Stimulated activated CD4-positive, alpha-beta T cell treated with anti-CD3 and anti-CD28 coated beads, Interleukin-1b, Interleukin-23, amount 100 ng/mL, for 1 hour (primary cell): Measurements from ENCODE around the gene TRMT10A.

Source experiments
- DNase-seq, 2 donors: peaks; one replicate each; pipeline ENCODE4 v3.0.0-alpha.2; 2020; ENCODE audit warnings: low read depth in 2 of 2

The TRMT10A gene

GRCh38 chr4:99563310-99564186 lies at the start of gene TRMT10A:
Gene TRMT10A, minus strand, starts transcription at chr4:99564039. Its CDS starts 4,701 bp downstream, at chr4:99559338.
- DNase-seq: peak; percentile 81 to 90

- no peak for DNase-seq
These were observed 48.9 kb upstream of the TRMT10A start for GRCh38 chr4:99612704-99613103.

DNA sequence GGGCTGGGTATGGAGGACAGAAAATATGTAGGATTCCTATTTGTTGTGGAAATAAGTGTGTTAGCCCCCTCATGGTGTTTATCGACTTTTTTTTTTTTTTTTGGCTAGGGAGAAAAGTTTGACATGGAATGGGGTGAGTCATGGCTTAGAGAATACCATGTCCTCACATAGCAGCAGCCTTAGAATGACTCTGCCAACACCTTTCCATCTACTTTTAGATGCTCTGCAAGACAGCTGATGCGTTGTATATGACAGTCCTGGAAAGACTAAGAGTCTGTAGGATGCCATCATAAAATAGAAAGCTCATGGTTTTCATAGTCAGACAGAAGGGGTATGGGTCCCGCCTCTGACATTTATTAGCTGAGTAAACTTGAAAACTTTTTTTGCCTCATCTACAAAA lies 48.4 kb upstream of the TRMT10A start:
- no peak for DNase-seq

DNA sequence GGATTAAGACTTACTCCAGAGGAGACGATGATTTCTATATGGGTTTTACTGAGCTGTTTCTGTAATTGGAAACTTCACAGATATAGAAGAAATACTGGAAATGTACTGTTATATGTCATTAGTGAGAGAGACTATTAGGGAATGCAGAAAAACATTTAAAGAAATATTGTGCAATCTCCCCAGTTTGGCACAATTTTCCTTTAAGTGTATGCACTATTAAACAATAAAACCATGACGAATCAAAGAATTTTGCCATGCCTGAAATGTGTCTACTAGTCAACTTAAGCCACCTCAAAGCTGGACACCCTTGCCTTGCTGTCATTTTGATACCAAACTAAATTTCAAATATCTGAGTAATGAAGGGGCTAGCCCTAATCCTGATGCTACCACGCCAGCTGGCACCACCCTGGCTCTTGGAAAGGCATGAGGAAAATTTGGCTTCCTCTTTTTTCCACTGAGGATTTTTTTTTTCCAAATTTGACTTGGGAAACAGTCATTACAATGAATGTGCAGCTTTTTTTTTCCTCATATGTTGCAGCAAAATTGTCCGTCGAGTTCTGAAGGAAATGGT lies 46.9 kb upstream of the TRMT10A start:
- DNase-seq: no peak

GRCh38 chr4:99608417-99608816 lies 44.6 kb upstream of the TRMT10A start:
- no peak for DNase-seq

DNA sequence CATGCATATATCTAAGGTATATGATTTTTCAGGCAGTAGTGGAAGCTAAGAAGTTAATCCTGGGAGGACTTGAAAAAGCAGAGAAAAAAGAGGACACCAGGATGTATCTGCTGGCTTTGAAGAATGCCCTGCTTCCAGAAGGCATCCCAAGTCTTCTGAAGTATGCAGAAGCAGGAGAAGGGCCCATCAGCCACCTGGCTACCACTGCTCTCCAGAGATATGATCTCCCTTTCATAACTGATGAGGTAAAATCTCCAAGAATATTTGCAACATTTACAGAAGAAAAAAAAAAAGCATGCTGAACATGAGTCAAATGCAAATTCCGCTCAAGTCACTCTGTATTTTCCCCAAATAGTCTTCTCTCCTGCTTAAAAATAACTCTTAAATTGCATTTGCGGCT lies 42.9 kb upstream of the TRMT10A start:
- DNase-seq: no peak

GRCh38 chr4:99594818-99595217 lies 31.0 kb upstream of the TRMT10A start:
- no peak for DNase-seq

DNA sequence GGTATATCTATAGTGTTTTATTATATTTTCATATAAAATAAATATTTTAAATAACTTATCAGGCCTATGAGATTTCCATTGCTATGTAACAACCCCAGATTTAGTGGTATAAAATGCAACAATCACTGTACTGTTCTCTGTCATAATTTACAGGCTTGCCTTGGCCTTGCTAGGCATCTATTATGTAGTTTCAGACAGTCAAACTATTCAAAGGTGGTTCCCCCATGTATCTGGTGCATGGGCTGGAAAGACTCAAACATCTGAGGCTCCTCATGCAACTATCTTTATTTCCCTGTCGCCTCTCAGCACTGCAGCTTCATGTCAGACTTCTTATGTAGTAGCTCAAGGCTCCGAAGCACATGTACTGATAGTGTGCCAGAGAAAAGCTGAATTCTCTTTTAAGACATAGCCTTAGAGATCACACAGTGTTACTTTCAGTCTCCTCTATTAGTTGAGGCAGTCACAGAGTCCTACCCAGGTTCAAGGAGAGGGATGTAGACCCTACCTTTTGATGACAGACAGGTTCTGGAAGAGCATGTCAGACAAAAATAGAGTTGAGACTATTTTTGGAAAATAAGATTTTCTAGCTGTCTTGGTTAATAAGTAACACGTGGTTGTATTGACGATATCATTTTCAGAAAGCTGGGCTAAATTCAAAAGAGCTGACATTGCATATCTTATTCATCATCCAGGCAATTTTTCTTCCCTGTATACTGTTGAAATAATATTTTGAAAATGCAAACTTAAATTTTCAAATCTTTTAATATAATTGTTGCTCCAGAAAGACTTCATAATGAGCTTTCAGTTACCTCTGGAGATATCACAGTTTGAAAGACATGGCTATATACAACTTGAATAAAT lies 30.2 kb upstream of the TRMT10A start:
- no peak for DNase-seq

- no peak for DNase-seq
These were observed 27.9 kb upstream of the TRMT10A start for GRCh38 chr4:99591757-99592156.

- DNase-seq: no peak
These were observed 24.0 kb upstream of the TRMT10A start for GRCh38 chr4:99587803-99588202.

DNA sequence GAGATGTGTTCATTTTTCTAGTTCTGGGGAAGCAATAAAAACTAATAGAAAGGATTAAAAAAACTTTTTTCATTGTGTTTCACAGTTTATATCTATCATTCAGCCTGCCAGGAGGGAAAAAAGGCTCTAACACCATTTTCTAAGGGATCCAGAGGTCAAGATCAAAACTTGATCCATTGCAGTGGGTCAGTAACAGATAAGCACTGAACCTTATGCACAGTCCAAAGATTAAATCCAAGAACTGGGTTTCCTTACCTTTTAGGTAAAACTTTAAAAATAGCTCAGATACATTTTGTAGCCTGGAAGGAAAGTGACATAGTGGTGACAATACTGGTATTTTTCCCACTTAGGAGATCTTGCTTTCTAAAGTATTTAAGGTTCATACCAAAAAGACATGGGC lies 23.5 kb upstream of the TRMT10A start:
- no peak for DNase-seq

- no peak for DNase-seq
These were observed 23.0 kb upstream of the TRMT10A start for GRCh38 chr4:99586797-99587196.

DNA sequence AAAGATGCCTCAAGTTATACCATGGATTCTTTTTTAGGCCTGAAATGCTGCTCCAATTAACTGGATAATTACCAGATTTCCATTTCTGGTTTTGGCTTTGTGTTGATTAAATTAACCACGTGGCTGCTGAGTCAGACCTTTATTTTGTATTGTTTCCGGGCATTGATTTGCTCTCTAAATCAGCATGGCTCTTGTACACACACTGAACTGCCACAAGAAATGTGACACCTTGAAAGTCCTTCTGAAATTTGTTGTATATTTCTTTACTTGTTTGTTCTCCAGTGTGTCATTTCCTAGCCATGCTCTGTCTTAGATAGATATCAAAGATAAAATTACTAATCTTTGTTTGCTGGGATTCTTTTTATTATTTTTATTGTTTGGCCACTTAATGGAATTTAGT lies 22.5 kb upstream of the TRMT10A start:
- DNase-seq: no peak

DNA sequence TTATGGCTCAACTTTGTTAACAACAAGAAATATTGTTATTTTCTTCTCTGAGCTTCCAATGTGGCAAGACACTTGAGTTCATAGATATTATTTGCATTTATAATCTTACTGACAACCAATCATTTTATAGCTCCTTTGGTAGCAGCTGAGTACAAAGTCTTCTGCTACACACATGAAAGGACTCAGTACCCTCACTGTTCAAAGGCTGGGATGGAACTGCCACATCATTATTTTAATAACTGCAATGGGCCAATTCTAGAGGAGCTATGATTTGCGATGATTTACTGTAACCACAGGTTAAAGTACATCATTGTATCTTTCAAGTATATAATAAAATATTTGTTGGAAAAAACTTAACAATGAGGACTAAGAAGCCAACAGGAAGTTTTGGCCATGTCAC lies 21.7 kb upstream of the TRMT10A start:
- DNase-seq: no peak

DNA sequence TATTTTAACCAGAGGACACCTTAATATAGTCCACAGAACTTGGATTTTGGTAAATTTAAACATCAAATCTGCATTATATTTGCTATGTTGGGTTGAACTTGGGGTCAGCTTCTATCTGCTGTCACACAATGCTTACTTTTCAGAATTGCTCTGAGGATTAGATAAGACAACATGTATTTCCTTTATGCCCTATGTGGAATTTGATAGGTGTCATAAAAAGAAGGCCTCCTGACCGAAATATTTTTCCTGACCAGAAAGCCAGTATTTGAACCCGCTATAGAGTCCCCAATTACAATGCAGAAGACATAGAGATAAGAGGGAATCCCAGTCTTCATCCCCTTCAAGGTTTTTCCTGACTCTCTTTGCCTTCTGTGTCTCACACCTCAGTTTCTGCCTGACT lies 14.9 kb upstream of the TRMT10A start:
- no peak for DNase-seq

DNA sequence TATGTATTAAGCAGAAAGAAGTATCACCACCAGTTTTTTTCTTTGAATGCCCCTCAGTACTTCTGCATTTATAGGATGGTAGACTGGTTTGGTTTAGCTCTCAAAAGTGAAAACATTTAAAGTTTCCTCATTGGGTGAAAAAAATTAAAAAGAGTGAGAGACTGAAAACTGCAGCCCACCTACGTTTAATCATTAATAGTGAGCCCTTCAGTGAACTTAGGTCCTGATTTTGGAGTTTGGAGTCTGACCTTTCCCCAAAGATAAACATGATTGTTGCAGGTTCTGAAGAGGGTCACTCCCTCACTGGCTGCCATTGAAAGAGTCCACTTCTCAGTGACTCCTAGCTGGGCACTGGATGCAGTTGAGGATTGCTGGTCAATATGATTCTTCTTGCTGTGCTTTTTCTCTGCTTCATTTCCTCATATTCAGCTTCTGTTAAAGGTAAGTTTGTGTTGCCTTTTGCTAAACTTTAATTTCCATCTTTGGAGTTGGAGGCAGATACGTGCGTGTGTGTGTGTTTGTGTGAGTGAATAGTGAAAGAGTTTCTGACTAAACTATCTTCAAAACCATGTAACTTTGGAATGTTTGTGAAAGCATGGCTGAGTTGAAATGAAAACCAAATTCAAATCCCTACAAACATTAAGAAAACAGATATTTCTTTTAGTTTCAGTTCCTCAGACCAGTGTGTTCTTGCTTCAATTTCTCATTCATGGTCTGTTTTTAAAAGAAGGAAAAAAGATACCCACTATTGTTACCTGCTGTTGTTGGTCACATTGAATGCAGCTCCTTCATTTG lies 10.9 kb upstream of the TRMT10A start, which contains the start of gene MTTP:
Gene MTTP, plus strand, starts transcription at position 295 of the 795 bp plus-strand sequence. Its CDS starts 86 bp downstream, at position 381.
- DNase-seq: no peak

- DNase-seq: no peak
These were observed 10.0 kb upstream of the TRMT10A start for GRCh38 chr4:99573735-99574368.

DNA sequence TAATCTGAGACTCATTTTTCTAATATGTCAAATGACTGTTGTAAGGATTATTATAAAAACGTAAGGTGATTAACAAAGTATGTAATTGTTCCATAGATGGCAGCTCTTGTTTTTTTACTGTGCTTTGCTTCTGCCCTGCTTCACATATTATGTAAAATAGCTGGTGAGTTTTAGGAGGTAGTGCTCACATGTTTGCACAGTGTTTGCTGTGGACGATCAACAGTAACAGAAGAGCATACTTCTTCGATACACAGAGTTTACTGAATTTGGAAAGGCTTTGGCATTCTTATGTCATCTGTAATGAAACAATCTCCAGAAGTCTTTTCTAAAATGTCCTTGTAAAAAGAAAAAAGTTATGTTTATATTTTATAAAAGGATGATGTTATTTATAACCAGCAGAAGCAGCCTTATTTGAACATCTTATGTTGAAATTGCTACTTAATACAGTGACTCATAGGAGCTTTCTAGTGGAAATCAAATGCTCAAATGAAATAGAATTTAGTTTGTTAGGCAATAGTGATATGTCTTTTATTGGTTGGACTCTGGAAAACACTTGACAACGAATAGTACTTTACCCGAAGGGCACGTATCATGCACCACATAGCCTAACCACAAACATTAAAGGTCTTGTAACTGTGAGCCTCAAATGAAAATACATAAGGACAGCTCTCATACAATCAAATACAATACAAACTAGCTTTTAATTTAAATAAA lies 8.8 kb upstream of the TRMT10A start:
- no peak for DNase-seq

DNA sequence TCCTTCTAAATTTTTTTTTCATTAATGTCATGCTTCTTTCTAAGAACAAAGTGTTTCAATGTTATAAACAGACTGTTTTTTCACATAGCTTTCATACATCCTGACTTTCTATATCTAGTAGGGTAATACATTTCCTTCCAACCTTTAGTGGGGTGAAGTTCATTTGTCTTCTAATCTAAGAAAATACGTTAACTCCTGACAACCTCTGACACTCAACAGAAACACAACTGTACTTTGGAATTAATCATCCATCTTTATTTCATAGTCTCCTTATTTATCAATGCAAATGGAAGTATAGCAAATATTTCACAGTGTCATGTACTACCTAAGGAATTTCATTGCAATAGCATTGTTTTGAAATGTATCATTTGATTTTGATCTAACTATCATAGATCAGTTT lies 8.0 kb upstream of the TRMT10A start:
- DNase-seq: no peak

DNA sequence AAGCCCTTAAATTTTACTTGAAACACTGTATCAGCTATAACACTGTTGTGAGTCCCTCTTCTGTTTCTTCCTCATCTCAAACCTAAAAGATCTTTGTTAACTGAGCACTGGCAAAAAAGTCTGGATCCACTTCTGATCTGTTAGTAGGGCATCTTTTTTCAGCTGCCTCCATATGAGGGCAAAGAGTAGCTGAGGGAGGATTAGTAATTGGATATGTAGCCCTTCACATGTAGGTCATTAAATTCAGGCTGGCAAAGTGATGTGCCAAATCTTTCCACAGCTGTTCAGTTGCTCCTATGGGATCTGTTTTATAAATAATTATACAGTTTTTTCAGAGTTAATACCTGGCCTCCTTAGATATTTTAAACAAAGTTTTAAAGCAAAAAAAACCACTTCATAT lies 1.1 kb upstream of the TRMT10A start:
- no peak for DNase-seq
